ENCODE measurements around the gene QRFPR.

DNA sequence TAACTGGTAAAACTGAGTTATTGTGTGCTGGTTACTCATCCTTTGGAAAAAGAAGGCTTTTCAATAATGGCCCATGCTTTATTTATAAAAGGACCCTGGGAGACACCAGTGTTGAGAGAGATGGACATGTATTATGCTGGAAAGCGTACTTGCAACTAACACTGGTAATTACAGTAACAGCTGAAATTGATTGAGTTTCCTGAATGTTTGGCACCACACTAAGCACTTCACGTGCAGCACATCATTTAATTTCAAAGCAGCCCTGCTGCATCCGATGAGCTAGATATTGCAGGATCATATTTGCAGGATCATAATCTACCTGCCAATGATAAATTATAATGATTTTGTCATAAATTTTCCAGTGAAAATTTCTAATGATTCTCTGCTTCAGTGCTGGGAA lies 81.5 kb downstream of the QRFPR start:
- TF ChIP-seq, protein P1, sequence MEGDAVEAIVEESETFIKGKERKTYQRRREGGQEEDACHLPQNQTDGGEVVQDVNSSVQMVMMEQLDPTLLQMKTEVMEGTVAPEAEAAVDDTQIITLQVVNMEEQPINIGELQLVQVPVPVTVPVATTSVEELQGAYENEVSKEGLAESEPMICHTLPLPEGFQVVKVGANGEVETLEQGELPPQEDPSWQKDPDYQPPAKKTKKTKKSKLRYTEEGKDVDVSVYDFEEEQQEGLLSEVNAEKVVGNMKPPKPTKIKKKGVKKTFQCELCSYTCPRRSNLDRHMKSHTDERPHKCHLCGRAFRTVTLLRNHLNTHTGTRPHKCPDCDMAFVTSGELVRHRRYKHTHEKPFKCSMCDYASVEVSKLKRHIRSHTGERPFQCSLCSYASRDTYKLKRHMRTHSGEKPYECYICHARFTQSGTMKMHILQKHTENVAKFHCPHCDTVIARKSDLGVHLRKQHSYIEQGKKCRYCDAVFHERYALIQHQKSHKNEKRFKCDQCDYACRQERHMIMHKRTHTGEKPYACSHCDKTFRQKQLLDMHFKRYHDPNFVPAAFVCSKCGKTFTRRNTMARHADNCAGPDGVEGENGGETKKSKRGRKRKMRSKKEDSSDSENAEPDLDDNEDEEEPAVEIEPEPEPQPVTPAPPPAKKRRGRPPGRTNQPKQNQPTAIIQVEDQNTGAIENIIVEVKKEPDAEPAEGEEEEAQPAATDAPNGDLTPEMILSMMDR (optimal IDR thresholded peaks at IDR 0.05 in 1 of 3, IDR thresholded peaks at IDR 0.05 in 1 of 3, conservative IDR thresholded peaks at IDR 0.05 in 1 of 3; ENCODE audit: extremely low read depth in 1 of 3, insufficient read depth in 2 of 3, low read length in 3 of 3), result no peak
- TF ChIP-seq EZH2 (IDR thresholded peaks at IDR 0.05; ENCODE audit: low read length), result no peak
